HepG2 (cell line): Measurements from ENCODE around the gene IFNK. TPM values are rescaled to one million over a fixed set of nuclear protein-coding genes. Genes with fewer than 3 reads are reported as not detected.

Experiments
- ATAC-seq: fragments of 200-7000 bp; cut with Tn5 transposase; 3 replicates; pipeline ENCODE4 v1.9.1; 2020; ENCODE audit warnings: mild to moderate bottlenecking, moderate library complexity
- BruUV-seq: library from RNA; stranded (reverse); fragments of 400-500 nt; replicated peaks from 2 replicates; lab custom pipeline; 2021; lab: Mats Ljungman, UMichigan
- CTCF ChIA-PET: fragments of 300-600 bp; formaldehyde crosslinking; extraction: SDS; loops from one replicate; lab custom pipeline; 2021; ENCODE audit warnings: low total read pairs, inconsistent platforms, low intra/inter-chr PET ratio; lab: Yijun Ruan, JAX
- POLR2A ChIA-PET: fragments of 350-600 bp; sonication (Branson Sonifier 250); formaldehyde crosslinking; loops from one replicate; lab custom pipeline; 2020; ENCODE audit warnings: antibody characterized with exemption, inconsistent platforms; lab: Yijun Ruan, JAX
- DNase-seq: peaks from one replicate; pipeline ENCODE4 v3.0.0-alpha.2; 2015; ENCODE audit warnings: low spot score
- FAIRE-seq: peaks from 3 replicates; lab custom pipeline; 2011; peaks lifted over from hg19 to GRCh38; lab: Jason Lieb, UNC
- H2AFZ ChIP-seq: one replicate; pipeline ENCODE4 v1.6.1; 2011; ENCODE audit warnings: low read length, inconsistent platforms
- H3K27ac ChIP-seq: fragments of 300-600 bp; 3 replicates; pipeline ENCODE4 v1.8.0; 2011; ENCODE audit warnings: mixed run types, mild to moderate bottlenecking, mixed read lengths, low read length, inconsistent platforms; ENCODE audit not compliant: insufficient read depth; ENCODE audit errors: extremely low read length
- H3K27me3 ChIP-seq, 2 experiments: fragments of 200-600 bp in 1 of 2; 2 replicates in 1 of 2; 3 replicates in 1 of 2; pipeline versions ENCODE4 v1.6.0 to v1.8.0; 2011; ENCODE audit warnings: low read length in 2 of 2, mild to moderate bottlenecking in 2 of 2, moderate library complexity in 2 of 2, inconsistent platforms in 1 of 2; ENCODE audit not compliant: insufficient read depth in 2 of 2, control insufficient read depth in 1 of 2
- H3K36me3 ChIP-seq, 2 experiments: fragments of 200-600 bp in 1 of 2; replicated peaks in 1 of 2; 2 replicates in 1 of 2; 3 replicates in 1 of 2; pipeline versions ENCODE4 v1.5.1 to v1.8.0; 2011; ENCODE audit warnings: low read length in 2 of 2, inconsistent platforms in 1 of 2; ENCODE audit not compliant: insufficient read depth in 2 of 2, control insufficient read depth in 1 of 2
- H3K4me1 ChIP-seq: 2 replicates; pipeline ENCODE4 v1.5.1; 2012; ENCODE audit warnings: low read length, inconsistent platforms; ENCODE audit not compliant: insufficient read depth
- H3K4me2 ChIP-seq: 2 replicates; pipeline ENCODE4 v1.6.0; 2011; ENCODE audit warnings: low read depth, low read length, inconsistent platforms
- H3K4me3 ChIP-seq, 3 experiments: fragments of 200-600 bp in 1 of 3; sonication (generic), shearing (Covaris generic) in 1 of 3; replicated peaks in 1 of 3; 2 replicates each; pipeline ENCODE4 v1.5.1; 2011 to 2016; ENCODE audit warnings: low read length in 3 of 3, inconsistent platforms in 2 of 3, low read depth in 2 of 3, mild to moderate bottlenecking in 2 of 3, control low read depth in 1 of 3, mixed read lengths in 1 of 3; ENCODE audit not compliant: insufficient read depth in 1 of 3
- H3K79me2 ChIP-seq: one replicate; pipeline ENCODE4 v1.6.1; 2011; ENCODE audit warnings: low read length, inconsistent platforms; ENCODE audit not compliant: insufficient read depth
- H3K9ac ChIP-seq: 2 replicates; pipeline ENCODE4 v1.6.0; 2011; ENCODE audit warnings: mild to moderate bottlenecking, low read depth, low read length, inconsistent platforms; ENCODE audit not compliant: insufficient read depth
- H3K9me3 ChIP-seq: 2 replicates; pipeline ENCODE4 v1.5.1; 2012; ENCODE audit warnings: mild to moderate bottlenecking, low read length
- H4K20me1 ChIP-seq: 2 replicates; pipeline ENCODE4 v1.6.0; 2011; ENCODE audit warnings: inconsistent platforms, mild to moderate bottlenecking, low read length, moderate library complexity; ENCODE audit not compliant: insufficient read depth
- ARHGAP35 ChIP-seq: sonication (generic); formaldehyde crosslinking; IDR thresholded peaks from 2 replicates; pipeline ENCODE4 v1.9.0; 2022; ENCODE audit warnings: mild to moderate bottlenecking, inconsistent platforms, moderate library complexity, missing genetic modification reagents, borderline replicate concordance
- ARNT2 ChIP-seq: sonication (generic); formaldehyde crosslinking; IDR thresholded peaks from 2 replicates; pipeline ENCODE4 v1.8.0; 2022; ENCODE audit warnings: mild to moderate bottlenecking, low read depth, missing genetic modification reagents, moderate library complexity
- GATAD2A ChIP-seq: IDR thresholded peaks from 2 replicates; pipeline ENCODE4 v1.6.1; 2016
- NAIF1 ChIP-seq: sonication (generic); formaldehyde crosslinking; IDR thresholded peaks from 2 replicates; pipeline ENCODE4 v1.5.0; 2020; ENCODE audit warnings: mild to moderate bottlenecking, missing genetic modification reagents, borderline replicate concordance
- SOX5 ChIP-seq: IDR thresholded peaks from 2 replicates; pipeline ENCODE4 v1.6.1; 2016; ENCODE audit warnings: borderline replicate concordance
- U2AF1 ChIP-seq: fragments of 200-400 bp; formaldehyde crosslinking; optimal IDR thresholded peaks from 2 replicates; pipeline ENCODE3; 2017; ENCODE audit warnings: mild to moderate bottlenecking, low read depth, low read length
- ZFP62 ChIP-seq: sonication (generic); formaldehyde crosslinking; IDR thresholded peaks from 2 replicates; pipeline ENCODE4 v1.4.0; 2020; ENCODE audit warnings: missing genetic modification reagents
- ZKSCAN8 ChIP-seq: IDR thresholded peaks from 2 replicates; pipeline ENCODE4 v1.6.1; 2016; ENCODE audit warnings: borderline replicate concordance, missing genetic modification reagents, missing compliant biosample characterization
- ZNF274 ChIP-seq: sonication (generic); formaldehyde crosslinking; IDR thresholded peaks from 2 replicates; pipeline ENCODE4 v1.5.1; 2020; ENCODE audit warnings: mild to moderate bottlenecking, missing genetic modification reagents
- ZNF30 ChIP-seq: sonication (generic); formaldehyde crosslinking; IDR thresholded peaks from 2 replicates; pipeline ENCODE4 v1.5.0; 2020; ENCODE audit warnings: mild to moderate bottlenecking, missing genetic modification reagents
- ZNF569 ChIP-seq: sonication (generic); formaldehyde crosslinking; IDR thresholded peaks from 2 replicates; pipeline ENCODE4 v1.5.0; 2020; ENCODE audit warnings: mild to moderate bottlenecking, missing genetic modification reagents, moderate library complexity, borderline replicate concordance
- WGBS: methylation state at CpG from one replicate; pipeline ENCODE4 v1.1.6; 2017; ENCODE audit warnings: low lambda C conversion rate; 5-methylcytosine and 5-hydroxymethylcytosine counted together
- in situ Hi-C: cut with HindIII; loops from 2 replicates; pipeline ENCODE4 v1.10.0; 2017; ENCODE audit warnings: low pct_unique_long_range_greater_than_20kb; ENCODE audit not compliant: extremely low pct_ligation_motif_present
- intact Hi-C: fragments of 100-400 bp; cut with micrococcal nuclease; formaldehyde crosslinking; loops from one replicate; pipeline ENCODE4 v1.10.0; 2022; ENCODE audit not compliant: unreplicated experiment
- polyA plus RNA-seq, 8 experiments: library from polyadenylated mRNA; depleted of rRNA in 3 of 8; stranded (reverse) in 7 of 8; unstranded in 1 of 8; fragments of >200 nt; fragmentation: Illumina TruSeq in 4 of 8; extraction: Trizol in 4 of 8; gene quantifications; 2 replicates each; pipeline versions ENCODE4 v1.2.1 to v1.2.3, GENCODE V29; 2011 to 2016; ENCODE audit warnings: low read depth in 4 of 8, missing spikeins in 1 of 8, mixed read lengths in 1 of 8; ENCODE audit not compliant: insufficient read depth in 1 of 8
- total RNA-seq, 5 experiments: library from RNA; depleted of rRNA; stranded (reverse); fragments of >200 nt; fragmentation: Illumina TruSeq; extraction: Trizol; gene quantifications; 2 replicates each; pipeline ENCODE4 v1.2.3, GENCODE V29; 2016; ENCODE audit warnings: low read depth in 1 of 5
- TF ChIP-seq, protein P1 (sequence below): sonication (generic); formaldehyde crosslinking; IDR thresholded peaks from 2 replicates; pipeline ENCODE4 v1.8.1; 2023; ENCODE audit warnings: mild to moderate bottlenecking, inconsistent platforms, moderate library complexity, missing genetic modification reagents, borderline replicate concordance
- TF ChIP-seq, protein P2 (sequence below): sonication (generic); formaldehyde crosslinking; IDR thresholded peaks from 2 replicates; pipeline ENCODE4 v1.4.0; 2020; ENCODE audit warnings: low read depth, missing genetic modification reagents

IFNK gene
- total and polyA plus RNA-seq, 2 of the 13 experiments (the other 11 are each of a cell fraction or from before 2014, with no cell fraction given): not detected

DNA sequence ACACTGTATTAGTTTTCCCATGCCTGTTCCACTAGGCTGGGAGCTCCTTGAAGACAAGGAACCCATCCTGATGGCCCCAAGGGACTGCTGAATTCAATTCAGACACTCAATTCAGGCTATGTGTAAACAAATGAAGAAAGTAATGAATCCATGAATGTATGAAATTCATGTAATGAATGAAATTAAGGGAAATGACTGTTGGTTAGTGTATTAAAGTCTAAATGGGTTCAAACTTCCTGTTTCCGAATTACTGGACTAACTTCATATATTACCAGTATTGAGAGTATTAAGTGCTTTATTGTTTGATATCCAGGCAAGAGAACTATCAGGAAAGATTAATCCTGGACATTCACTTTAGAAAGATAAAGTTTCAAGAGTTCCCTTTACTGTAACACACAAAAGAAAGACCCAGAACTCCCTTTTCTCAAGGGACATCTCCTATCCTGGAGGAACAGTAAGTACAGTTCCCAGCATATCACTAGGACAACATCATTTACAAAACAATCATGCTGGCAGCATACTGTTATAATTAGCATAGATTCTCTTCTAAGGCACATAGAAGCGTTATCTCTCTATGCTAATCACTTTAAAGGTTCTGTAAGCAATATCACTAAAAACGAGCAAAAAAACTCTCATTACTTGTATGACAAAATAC is 28.5 kb upstream of the IFNK start:
- ATAC-seq (no peak), FAIRE-seq (no peak)
- H3K4me3 ChIP-seq: no peak overlapping the region
- H3K4me1 ChIP-seq: no peaks in the 10 kb centered on the region
- no peaks in the 10 kb centered on the region for H4K20me1 ChIP-seq
- intact Hi-C loops: no loop called here
- in situ Hi-C loops: no loop called here
- no peaks in the 10 kb centered on the region for H3K9me3 ChIP-seq
- POLR2A ChIA-PET: no interaction called here
- H3K27ac ChIP-seq: no peak overlapping the region
- BruUV-seq: no TSS peak
- no peaks in the 10 kb centered on the region for H3K36me3 ChIP-seq
- no peaks in the 10 kb centered on the region for H3K79me2 ChIP-seq
- no peak for TF ChIP-seq SOX5
- no peak for TF ChIP-seq ZNF569 (CRISPR knock-in tag)
- TF ChIP-seq ARHGAP35 (CRISPR knock-in tag): no peak
- TF ChIP-seq, protein P1, sequence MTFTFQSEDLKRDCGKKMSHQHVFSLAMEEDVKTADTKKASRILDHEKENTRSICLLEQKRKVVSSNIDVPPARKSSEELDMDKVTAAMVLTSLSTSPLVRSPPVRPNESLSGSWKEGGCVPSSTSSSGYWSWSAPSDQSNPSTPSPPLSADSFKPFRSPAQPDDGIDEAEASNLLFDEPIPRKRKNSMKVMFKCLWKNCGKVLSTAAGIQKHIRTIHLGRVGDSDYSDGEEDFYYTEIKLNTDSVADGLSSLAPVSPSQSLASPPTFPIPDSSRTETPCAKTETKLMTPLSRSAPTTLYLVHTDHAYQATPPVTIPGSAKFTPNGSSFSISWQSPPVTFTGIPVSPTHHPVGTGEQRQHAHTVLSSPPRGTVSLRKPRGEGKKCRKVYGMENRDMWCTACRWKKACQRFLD (CRISPR knock-in tag): no peak
- TF ChIP-seq ZKSCAN8 (CRISPR knock-in tag): no peak
- TF ChIP-seq U2AF1: no peak
- TF ChIP-seq GATAD2A (CRISPR knock-in tag): no peak
- no peak for TF ChIP-seq ZFP62
- TF ChIP-seq ZNF30: no peak
- no peak for TF ChIP-seq ARNT2 (CRISPR knock-in tag)
- no peak for TF ChIP-seq NAIF1
- TF ChIP-seq, protein P2, sequence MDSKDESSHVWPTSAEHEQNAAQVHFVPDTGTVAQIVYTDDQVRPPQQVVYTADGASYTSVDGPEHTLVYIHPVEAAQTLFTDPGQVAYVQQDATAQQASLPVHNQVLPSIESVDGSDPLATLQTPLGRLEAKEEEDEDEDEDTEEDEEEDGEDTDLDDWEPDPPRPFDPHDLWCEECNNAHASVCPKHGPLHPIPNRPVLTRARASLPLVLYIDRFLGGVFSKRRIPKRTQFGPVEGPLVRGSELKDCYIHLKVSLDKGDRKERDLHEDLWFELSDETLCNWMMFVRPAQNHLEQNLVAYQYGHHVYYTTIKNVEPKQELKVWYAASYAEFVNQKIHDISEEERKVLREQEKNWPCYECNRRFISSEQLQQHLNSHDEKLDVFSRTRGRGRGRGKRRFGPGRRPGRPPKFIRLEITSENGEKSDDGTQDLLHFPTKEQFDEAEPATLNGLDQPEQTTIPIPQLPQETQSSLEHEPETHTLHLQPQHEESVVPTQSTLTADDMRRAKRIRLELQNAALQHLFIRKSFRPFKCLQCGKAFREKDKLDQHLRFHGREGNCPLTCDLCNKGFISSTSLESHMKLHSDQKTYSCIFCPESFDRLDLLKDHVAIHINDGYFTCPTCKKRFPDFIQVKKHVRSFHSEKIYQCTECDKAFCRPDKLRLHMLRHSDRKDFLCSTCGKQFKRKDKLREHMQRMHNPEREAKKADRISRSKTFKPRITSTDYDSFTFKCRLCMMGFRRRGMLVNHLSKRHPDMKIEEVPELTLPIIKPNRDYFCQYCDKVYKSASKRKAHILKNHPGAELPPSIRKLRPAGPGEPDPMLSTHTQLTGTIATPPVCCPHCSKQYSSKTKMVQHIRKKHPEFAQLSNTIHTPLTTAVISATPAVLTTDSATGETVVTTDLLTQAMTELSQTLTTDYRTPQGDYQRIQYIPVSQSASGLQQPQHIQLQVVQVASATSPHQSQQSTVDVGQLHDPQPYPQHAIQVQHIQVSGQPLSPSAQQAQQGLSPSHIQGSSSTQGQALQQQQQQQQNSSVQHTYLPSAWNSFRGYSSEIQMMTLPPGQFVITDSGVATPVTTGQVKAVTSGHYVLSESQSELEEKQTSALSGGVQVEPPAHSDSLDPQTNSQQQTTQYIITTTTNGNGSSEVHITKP (CRISPR knock-in tag): no peak
- TF ChIP-seq ZNF274: no peak
- TF ChIP-seq, all 625 proteins: peak for 0
- CTCF ChIA-PET: no interaction called here
- WGBS: 27% methylated on average over 3 of the region's 3 CpGs
- no peaks in the 10 kb centered on the region for H3K27me3 ChIP-seq
- H3K4me2 ChIP-seq: no peak overlapping the region
- H3K9ac ChIP-seq: no peak overlapping the region
- no peak for DNase-seq
- no peak overlapping the region for H2AFZ ChIP-seq
